ENCODE measurements around the gene FAM53B.

- TF ChIP-seq, protein P1, sequence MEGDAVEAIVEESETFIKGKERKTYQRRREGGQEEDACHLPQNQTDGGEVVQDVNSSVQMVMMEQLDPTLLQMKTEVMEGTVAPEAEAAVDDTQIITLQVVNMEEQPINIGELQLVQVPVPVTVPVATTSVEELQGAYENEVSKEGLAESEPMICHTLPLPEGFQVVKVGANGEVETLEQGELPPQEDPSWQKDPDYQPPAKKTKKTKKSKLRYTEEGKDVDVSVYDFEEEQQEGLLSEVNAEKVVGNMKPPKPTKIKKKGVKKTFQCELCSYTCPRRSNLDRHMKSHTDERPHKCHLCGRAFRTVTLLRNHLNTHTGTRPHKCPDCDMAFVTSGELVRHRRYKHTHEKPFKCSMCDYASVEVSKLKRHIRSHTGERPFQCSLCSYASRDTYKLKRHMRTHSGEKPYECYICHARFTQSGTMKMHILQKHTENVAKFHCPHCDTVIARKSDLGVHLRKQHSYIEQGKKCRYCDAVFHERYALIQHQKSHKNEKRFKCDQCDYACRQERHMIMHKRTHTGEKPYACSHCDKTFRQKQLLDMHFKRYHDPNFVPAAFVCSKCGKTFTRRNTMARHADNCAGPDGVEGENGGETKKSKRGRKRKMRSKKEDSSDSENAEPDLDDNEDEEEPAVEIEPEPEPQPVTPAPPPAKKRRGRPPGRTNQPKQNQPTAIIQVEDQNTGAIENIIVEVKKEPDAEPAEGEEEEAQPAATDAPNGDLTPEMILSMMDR (IDR thresholded peaks at IDR 0.05; ENCODE audit: low read length), result no peak
- TF ChIP-seq EZH2 (optimal IDR thresholded peaks at IDR 0.05; ENCODE audit: low read depth, low read length), result no peak
These were observed 90.1 kb downstream of the FAM53B start for GRCh38 chr10:124653811-124654651.

All from MM.1S (cell line).